Measurements from ENCODE around the gene MGAT5.

Gene MGAT5

GRCh38 chr2:134220344-134220974 lies 33.4 kb upstream of the MGAT5 start:
- Histone ChIP-seq H3K9me3 (ENCODE audit: control insufficient read depth, low read length) (no peaks in the 10 kb centered on the region), H3K36me3 (ENCODE audit: control insufficient read depth, insufficient read depth, low read length) (no peaks in the 10 kb centered on the region), H3K27me3 (ENCODE audit: control insufficient read depth, insufficient read depth, low read length) (no peaks in the 10 kb centered on the region), H3K4me1 (ENCODE audit: control insufficient read depth, insufficient read depth, low read length) (peaks cover 50% of the 10 kb centered on the region), H3K4me3 (ENCODE audit: low read length) (no peak overlapping the region), H3K9ac (ENCODE audit: low read length) (no peak overlapping the region)

DNA sequence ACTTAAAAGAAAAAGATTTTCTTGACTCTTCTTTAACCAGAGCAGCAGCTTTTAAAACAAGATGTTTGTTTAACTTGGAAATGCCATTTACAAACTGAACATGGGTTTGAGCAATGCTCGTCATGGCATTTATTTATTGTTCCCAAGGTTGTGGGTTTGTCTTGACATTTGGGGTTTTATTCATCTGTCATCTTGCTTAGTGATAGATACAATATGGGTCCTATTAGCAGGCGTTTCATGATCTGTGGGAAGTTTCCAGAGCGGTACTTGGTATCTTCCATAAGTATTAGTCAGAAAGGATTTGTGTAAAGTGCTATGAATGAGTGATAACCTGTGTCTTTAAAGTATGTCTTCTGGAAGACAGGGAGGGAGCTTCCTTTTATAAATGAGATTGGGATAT lies 29.9 kb upstream of the MGAT5 start:
- Histone ChIP-seq H3K27me3 (ENCODE audit: control insufficient read depth, insufficient read depth, low read length) (no peaks in the 10 kb centered on the region), H3K4me3 (ENCODE audit: low read length) (no peak overlapping the region), H3K9me3 (ENCODE audit: control insufficient read depth, low read length) (no peaks in the 10 kb centered on the region), H3K9ac (ENCODE audit: low read length) (no peak overlapping the region), H3K36me3 (ENCODE audit: control insufficient read depth, insufficient read depth, low read length) (no peaks in the 10 kb centered on the region), H3K4me1 (ENCODE audit: control insufficient read depth, insufficient read depth, low read length) (peaks cover 21% of the 10 kb centered on the region)

GRCh38 chr2:134225173-134225572 lies 28.7 kb upstream of the MGAT5 start:
- H3K36me3 ChIP-seq (ENCODE audit: control insufficient read depth, insufficient read depth, low read length): no peaks in the 10 kb centered on the region
- H3K9me3 ChIP-seq (ENCODE audit: control insufficient read depth, low read length): no peaks in the 10 kb centered on the region
- H3K4me1 ChIP-seq (ENCODE audit: control insufficient read depth, insufficient read depth, low read length): peaks cover 9% of the 10 kb centered on the region
- H3K27me3 ChIP-seq (ENCODE audit: control insufficient read depth, insufficient read depth, low read length): no peaks in the 10 kb centered on the region
- no peak overlapping the region for H3K9ac ChIP-seq (ENCODE audit: low read length)
- H3K4me3 ChIP-seq (ENCODE audit: low read length): no peak overlapping the region

- H3K9ac ChIP-seq (ENCODE audit: low read length): no peak overlapping the region
- no peaks in the 10 kb centered on the region for H3K36me3 ChIP-seq (ENCODE audit: control insufficient read depth, insufficient read depth, low read length)
- peaks cover 7% of the 10 kb centered on the region for H3K4me1 ChIP-seq (ENCODE audit: control insufficient read depth, insufficient read depth, low read length)
- no peaks in the 10 kb centered on the region for H3K27me3 ChIP-seq (ENCODE audit: control insufficient read depth, insufficient read depth, low read length)
- no peaks in the 10 kb centered on the region for H3K9me3 ChIP-seq (ENCODE audit: control insufficient read depth, low read length)
- H3K4me3 ChIP-seq (ENCODE audit: low read length): no peak overlapping the region
Measured at GRCh38 chr2:134225841-134226240, 28.0 kb upstream of the MGAT5 start.

GRCh38 chr2:134226601-134227000 lies 27.3 kb upstream of the MGAT5 start:
- Histone ChIP-seq H3K4me3 (ENCODE audit: low read length) (no peak overlapping the region), H3K9me3 (ENCODE audit: control insufficient read depth, low read length) (no peaks in the 10 kb centered on the region), H3K9ac (ENCODE audit: low read length) (no peak overlapping the region), H3K27me3 (ENCODE audit: control insufficient read depth, insufficient read depth, low read length) (no peaks in the 10 kb centered on the region), H3K36me3 (ENCODE audit: control insufficient read depth, insufficient read depth, low read length) (no peaks in the 10 kb centered on the region), H3K4me1 (ENCODE audit: control insufficient read depth, insufficient read depth, low read length) (peaks cover 7% of the 10 kb centered on the region)

- Histone ChIP-seq H3K4me3 (ENCODE audit: low read length) (no peak overlapping the region), H3K27me3 (ENCODE audit: control insufficient read depth, insufficient read depth, low read length) (no peaks in the 10 kb centered on the region), H3K36me3 (ENCODE audit: control insufficient read depth, insufficient read depth, low read length) (no peaks in the 10 kb centered on the region), H3K9ac (ENCODE audit: low read length) (no peak overlapping the region), H3K4me1 (ENCODE audit: control insufficient read depth, insufficient read depth, low read length) (peaks cover 18% of the 10 kb centered on the region), H3K9me3 (ENCODE audit: control insufficient read depth, low read length) (no peaks in the 10 kb centered on the region)
Measured at GRCh38 chr2:134227666-134228065, 26.2 kb upstream of the MGAT5 start.

GRCh38 chr2:134228493-134228903 lies 25.4 kb upstream of the MGAT5 start:
- Histone ChIP-seq H3K27me3 (ENCODE audit: control insufficient read depth, insufficient read depth, low read length) (no peaks in the 10 kb centered on the region), H3K4me3 (ENCODE audit: low read length) (no peak overlapping the region), H3K9ac (ENCODE audit: low read length) (no peak overlapping the region), H3K4me1 (ENCODE audit: control insufficient read depth, insufficient read depth, low read length) (peaks cover 22% of the 10 kb centered on the region), H3K36me3 (ENCODE audit: control insufficient read depth, insufficient read depth, low read length) (no peaks in the 10 kb centered on the region), H3K9me3 (ENCODE audit: control insufficient read depth, low read length) (no peaks in the 10 kb centered on the region)

- no peak overlapping the region for H3K4me3 ChIP-seq (ENCODE audit: low read length)
- no peak overlapping the region for H3K9ac ChIP-seq (ENCODE audit: low read length)
- H3K36me3 ChIP-seq (ENCODE audit: control insufficient read depth, insufficient read depth, low read length): no peaks in the 10 kb centered on the region
- H3K9me3 ChIP-seq (ENCODE audit: control insufficient read depth, low read length): no peaks in the 10 kb centered on the region
- peaks cover 33% of the 10 kb centered on the region for H3K4me1 ChIP-seq (ENCODE audit: control insufficient read depth, insufficient read depth, low read length)
- H3K27me3 ChIP-seq (ENCODE audit: control insufficient read depth, insufficient read depth, low read length): no peaks in the 10 kb centered on the region
Measured at GRCh38 chr2:134229540-134229939, 24.3 kb upstream of the MGAT5 start.

DNA sequence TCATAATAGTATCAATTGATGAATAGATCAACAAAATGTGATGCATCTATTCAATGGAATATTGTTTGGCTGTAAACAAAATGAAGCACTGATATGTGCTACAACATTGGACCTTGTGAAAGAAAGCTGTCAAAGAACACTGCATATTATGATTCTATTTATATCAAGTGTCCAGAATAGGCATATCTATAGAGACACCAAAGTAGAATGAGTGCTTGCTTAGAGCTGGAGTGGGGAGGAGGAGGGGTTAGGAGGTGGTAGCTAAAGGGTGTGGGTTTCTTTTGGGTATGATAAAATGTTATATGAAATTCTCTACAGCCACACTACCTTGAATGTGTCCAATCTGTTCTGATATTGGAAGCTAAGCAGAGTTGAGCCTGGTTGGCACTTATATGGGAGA lies 23.0 kb upstream of the MGAT5 start:
- no peak overlapping the region for H3K4me3 ChIP-seq (ENCODE audit: low read length)
- H3K9ac ChIP-seq (ENCODE audit: low read length): no peak overlapping the region
- H3K9me3 ChIP-seq (ENCODE audit: control insufficient read depth, low read length): no peaks in the 10 kb centered on the region
- no peaks in the 10 kb centered on the region for H3K36me3 ChIP-seq (ENCODE audit: control insufficient read depth, insufficient read depth, low read length)
- peaks cover 42% of the 10 kb centered on the region for H3K4me1 ChIP-seq (ENCODE audit: control insufficient read depth, insufficient read depth, low read length)
- no peaks in the 10 kb centered on the region for H3K27me3 ChIP-seq (ENCODE audit: control insufficient read depth, insufficient read depth, low read length)

DNA sequence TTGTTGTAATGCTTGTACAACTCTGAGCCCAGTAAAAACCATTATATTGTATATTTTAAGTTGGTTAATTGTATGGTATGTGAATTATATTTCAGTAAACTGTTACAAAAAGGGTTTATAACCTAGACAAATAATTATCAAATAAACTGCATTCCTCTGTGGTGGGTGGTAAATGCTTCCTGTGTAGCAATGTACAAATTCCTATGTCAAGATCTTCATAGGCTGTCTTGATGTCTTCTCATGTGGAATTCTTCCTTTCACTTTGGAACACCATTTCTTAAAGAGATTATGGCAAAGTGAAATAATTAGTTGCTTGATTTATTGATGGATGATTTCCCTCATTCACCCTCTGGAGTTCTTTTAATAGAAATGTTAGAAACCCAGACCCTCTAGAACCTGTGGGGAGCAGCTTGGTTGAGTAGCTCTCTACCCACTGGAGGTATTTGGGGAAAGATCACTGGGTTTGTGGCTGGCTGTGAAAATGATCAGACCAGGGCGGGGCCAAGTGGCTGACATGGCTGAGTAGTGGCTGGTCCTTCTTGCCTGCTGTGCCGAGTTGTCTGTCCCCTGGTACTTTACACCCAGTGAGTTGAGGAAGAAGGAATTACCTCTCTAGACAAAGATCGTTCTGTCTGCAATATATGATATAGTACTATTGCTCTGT lies 22.4 kb upstream of the MGAT5 start:
- H3K9ac ChIP-seq (ENCODE audit: low read length): no peak overlapping the region

GRCh38 chr2:134231965-134232340 lies 21.9 kb upstream of the MGAT5 start:
- H3K9ac ChIP-seq (ENCODE audit: low read length): no peak overlapping the region
- H3K9me3 ChIP-seq (ENCODE audit: control insufficient read depth, low read length): no peaks in the 10 kb centered on the region
- H3K4me1 ChIP-seq (ENCODE audit: control insufficient read depth, insufficient read depth, low read length): peaks cover 42% of the 10 kb centered on the region
- no peaks in the 10 kb centered on the region for H3K27me3 ChIP-seq (ENCODE audit: control insufficient read depth, insufficient read depth, low read length)
- H3K36me3 ChIP-seq (ENCODE audit: control insufficient read depth, insufficient read depth, low read length): no peaks in the 10 kb centered on the region
- no peak overlapping the region for H3K4me3 ChIP-seq (ENCODE audit: low read length)

More for the DNA sequence above, 22.4 kb upstream of the MGAT5 start:
- H3K4me3 ChIP-seq (ENCODE audit: low read length): no peak overlapping the region
- no peaks in the 10 kb centered on the region for H3K36me3 ChIP-seq (ENCODE audit: control insufficient read depth, insufficient read depth, low read length)
- no peaks in the 10 kb centered on the region for H3K27me3 ChIP-seq (ENCODE audit: control insufficient read depth, insufficient read depth, low read length)
- H3K9me3 ChIP-seq (ENCODE audit: control insufficient read depth, low read length): no peaks in the 10 kb centered on the region
- peaks cover 42% of the 10 kb centered on the region for H3K4me1 ChIP-seq (ENCODE audit: control insufficient read depth, insufficient read depth, low read length)

DNA sequence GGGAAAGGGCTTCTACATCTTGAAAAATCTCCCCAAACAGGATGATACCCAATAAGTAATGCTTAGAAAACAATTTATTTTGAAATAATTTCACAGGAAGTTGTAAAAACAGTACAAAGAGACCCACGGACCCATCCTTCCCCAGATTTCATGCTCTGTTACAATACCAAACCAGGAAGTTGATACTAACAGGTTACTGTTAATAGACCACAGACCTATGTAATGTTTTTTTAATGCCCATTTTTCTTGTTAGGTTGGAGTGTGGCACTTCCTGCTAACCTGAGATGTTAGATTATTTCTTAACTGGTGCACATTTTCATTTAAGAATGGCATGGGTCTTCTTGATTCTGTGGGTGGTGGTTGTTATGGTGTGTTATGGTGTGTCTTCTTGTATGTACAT lies 21.4 kb upstream of the MGAT5 start:
- Histone ChIP-seq H3K9me3 (ENCODE audit: control insufficient read depth, low read length) (no peaks in the 10 kb centered on the region), H3K9ac (ENCODE audit: low read length) (no peak overlapping the region), H3K36me3 (ENCODE audit: control insufficient read depth, insufficient read depth, low read length) (no peaks in the 10 kb centered on the region), H3K4me3 (ENCODE audit: low read length) (no peak overlapping the region), H3K4me1 (ENCODE audit: control insufficient read depth, insufficient read depth, low read length) (peaks cover 41% of the 10 kb centered on the region), H3K27me3 (ENCODE audit: control insufficient read depth, insufficient read depth, low read length) (no peaks in the 10 kb centered on the region)

Measured in mucosa of stomach (tissue), 1 donor.